ENCODE data around the gene GNA14.
"Not testable (repeated sequence)": the region's sequence is repeated elsewhere in the genome, so short reads cannot be mapped to it uniquely, and the experiment has no call there.

GNA14 gene

GRCh38 chr9:77455312-77455927, 192.7 kb downstream of the GNA14 start:
- DNase-seq (ENCODE audit: extremely low read depth in 1 of 2, low read depth in 1 of 2), result no peak

- no peak for DNase-seq (ENCODE audit: extremely low read depth in 1 of 2, low read depth in 1 of 2)
These were observed 193.5 kb downstream of the GNA14 start for GRCh38 chr9:77454663-77455062.

- DNase-seq (ENCODE audit: extremely low read depth in 1 of 2, low read depth in 1 of 2), result no peak
These were observed 194.1 kb downstream of the GNA14 start for GRCh38 chr9:77453825-77454647.

- no peak for DNase-seq (ENCODE audit: extremely low read depth in 1 of 2, low read depth in 1 of 2)
These were observed 196.6 kb downstream of the GNA14 start for GRCh38 chr9:77451507-77451906.

GRCh38 chr9:77450085-77450475, 198.0 kb downstream of the GNA14 start:
- no peak for DNase-seq (ENCODE audit: extremely low read depth in 1 of 2, low read depth in 1 of 2)

- no peak for DNase-seq (ENCODE audit: extremely low read depth in 1 of 2, low read depth in 1 of 2)
These were observed 198.7 kb downstream of the GNA14 start for GRCh38 chr9:77449240-77450084.

- DNase-seq (ENCODE audit: extremely low read depth in 1 of 2, low read depth in 1 of 2), result no peak
These were observed 200.5 kb downstream of the GNA14 start for GRCh38 chr9:77447646-77448045.

- no peak for DNase-seq (ENCODE audit: extremely low read depth in 1 of 2, low read depth in 1 of 2)
These were observed 205.7 kb downstream of the GNA14 start for GRCh38 chr9:77442436-77442835.

- DNase-seq (ENCODE audit: extremely low read depth in 1 of 2, low read depth in 1 of 2), result not testable (repeated sequence)
These were observed 207.0 kb downstream of the GNA14 start for GRCh38 chr9:77441124-77441523.

- no peak for DNase-seq (ENCODE audit: extremely low read depth in 1 of 2, low read depth in 1 of 2)
These were observed 208.1 kb downstream of the GNA14 start for GRCh38 chr9:77440057-77440456.

GRCh38 chr9:77438653-77439052, 209.5 kb downstream of the GNA14 start:
- DNase-seq (ENCODE audit: extremely low read depth in 1 of 2, low read depth in 1 of 2), result no peak

- no peak for DNase-seq (ENCODE audit: extremely low read depth in 1 of 2, low read depth in 1 of 2)
These were observed 212.4 kb downstream of the GNA14 start for GRCh38 chr9:77435688-77436087.

GRCh38 chr9:77435277-77435676, 212.8 kb downstream of the GNA14 start:
- DNase-seq (ENCODE audit: extremely low read depth in 1 of 2, low read depth in 1 of 2), result no peak

GRCh38 chr9:77433675-77434445, 214.3 kb downstream of the GNA14 start:
- DNase-seq (ENCODE audit: extremely low read depth in 1 of 2, low read depth in 1 of 2), result peak; percentile 3 to 13

- DNase-seq (ENCODE audit: extremely low read depth in 1 of 2, low read depth in 1 of 2), result no peak
These were observed 216.1 kb downstream of the GNA14 start for GRCh38 chr9:77432053-77432452.

GRCh38 chr9:77429928-77430327, 218.2 kb downstream of the GNA14 start:
- no peak for DNase-seq (ENCODE audit: extremely low read depth in 1 of 2, low read depth in 1 of 2)

GRCh38 chr9:77427256-77427927, 220.7 kb downstream of the GNA14 start:
- no peak for DNase-seq (ENCODE audit: extremely low read depth in 1 of 2, low read depth in 1 of 2)

GRCh38 chr9:77426712-77427111, 221.4 kb downstream of the GNA14 start:
- DNase-seq (ENCODE audit: extremely low read depth in 1 of 2, low read depth in 1 of 2), result no peak

- DNase-seq (ENCODE audit: extremely low read depth in 1 of 2, low read depth in 1 of 2), result no peak
These were observed 223.1 kb downstream of the GNA14 start for GRCh38 chr9:77424993-77425392.

- DNase-seq (ENCODE audit: extremely low read depth in 1 of 2, low read depth in 1 of 2), result no peak
These were observed 224.3 kb downstream of the GNA14 start for GRCh38 chr9:77423841-77424240.

Data from stimulated activated CD8-positive, alpha-beta memory T cell treated with anti-CD3 and anti-CD28 coated beads, Interleukin-7, amount 100 ng/mL, for 48 hours (primary cell).